ENCODE results near the gene ART5. TPM values are rescaled to one million over a fixed set of nuclear protein-coding genes. Genes with fewer than 3 reads are reported as not detected.

Gene ART5
- total RNA-seq, 4 donors from 2014 or later = not detected

DNA sequence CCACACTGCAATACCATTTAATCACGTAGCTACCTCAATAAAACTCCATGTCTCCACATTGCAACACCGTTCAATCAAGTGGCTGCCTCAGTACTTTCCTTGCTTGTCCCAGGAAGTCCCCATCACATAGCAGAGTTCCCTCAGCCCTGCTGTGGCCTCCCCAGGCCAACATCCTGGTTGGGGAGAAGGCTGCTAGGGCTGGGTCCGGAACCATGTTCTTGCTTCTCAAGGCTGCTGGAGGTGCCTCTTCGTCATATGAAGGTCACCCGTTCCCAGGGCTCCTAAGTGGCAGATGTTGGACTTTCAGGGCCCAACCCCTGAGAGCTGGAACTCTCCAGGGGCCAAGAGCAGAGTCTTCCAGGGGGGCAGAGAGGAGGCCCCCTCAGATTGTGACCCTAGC is 3.3 kb downstream of the ART5 start:
- no peak for TF ChIP-seq CTCF (IDR thresholded peaks at IDR 0.05)
- no peak for TF ChIP-seq POLR2A (IDR thresholded peaks at IDR 0.05)
- no peak overlapping the region for H3K4me3 ChIP-seq
- H3K27me3 ChIP-seq = no peaks in the 10 kb centered on the region
- H3K9me3 ChIP-seq = no peaks in the 10 kb centered on the region
- no peak overlapping the region for H3K27ac ChIP-seq
- peaks cover 0 to 15% (median 5%) of the 10 kb centered on the region in 4 donors for H3K4me1 ChIP-seq
- no peak for DNase-seq
- no peaks in the 10 kb centered on the region for H3K36me3 ChIP-seq

DNA sequence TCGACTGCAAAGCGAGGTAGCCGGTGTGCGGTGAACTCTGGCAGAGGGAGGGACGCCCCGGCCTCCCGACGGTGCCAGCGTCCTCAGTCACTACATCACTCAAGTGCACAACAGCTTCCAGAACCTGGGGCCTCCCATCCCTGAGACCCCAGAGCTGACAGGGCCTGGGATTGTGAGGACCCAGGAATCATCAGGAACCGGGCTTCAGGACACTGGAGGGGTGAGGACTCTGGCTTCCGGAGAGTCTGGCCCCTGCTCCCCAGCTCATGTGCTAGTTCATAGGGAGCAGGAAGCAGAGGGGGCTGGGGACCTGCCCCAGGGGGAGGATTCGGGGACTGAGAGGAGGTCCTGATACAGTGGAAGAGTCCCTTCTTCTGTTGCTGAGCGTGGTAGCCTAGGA is 4.6 kb downstream of the ART5 start:
- no peak for DNase-seq
- H3K27ac ChIP-seq = no peak overlapping the region
- H3K9me3 ChIP-seq = no peaks in the 10 kb centered on the region
- no peaks in the 10 kb centered on the region for H3K27me3 ChIP-seq
- TF ChIP-seq POLR2A (IDR thresholded peaks at IDR 0.05) = no peak
- TF ChIP-seq CTCF (IDR thresholded peaks at IDR 0.05) = no peak
- no peaks in the 10 kb centered on the region for H3K36me3 ChIP-seq
- H3K4me1 ChIP-seq = peaks cover 0 to 3% (median 2%) of the 10 kb centered on the region in 4 donors
- H3K4me3 ChIP-seq = no peak overlapping the region

DNA sequence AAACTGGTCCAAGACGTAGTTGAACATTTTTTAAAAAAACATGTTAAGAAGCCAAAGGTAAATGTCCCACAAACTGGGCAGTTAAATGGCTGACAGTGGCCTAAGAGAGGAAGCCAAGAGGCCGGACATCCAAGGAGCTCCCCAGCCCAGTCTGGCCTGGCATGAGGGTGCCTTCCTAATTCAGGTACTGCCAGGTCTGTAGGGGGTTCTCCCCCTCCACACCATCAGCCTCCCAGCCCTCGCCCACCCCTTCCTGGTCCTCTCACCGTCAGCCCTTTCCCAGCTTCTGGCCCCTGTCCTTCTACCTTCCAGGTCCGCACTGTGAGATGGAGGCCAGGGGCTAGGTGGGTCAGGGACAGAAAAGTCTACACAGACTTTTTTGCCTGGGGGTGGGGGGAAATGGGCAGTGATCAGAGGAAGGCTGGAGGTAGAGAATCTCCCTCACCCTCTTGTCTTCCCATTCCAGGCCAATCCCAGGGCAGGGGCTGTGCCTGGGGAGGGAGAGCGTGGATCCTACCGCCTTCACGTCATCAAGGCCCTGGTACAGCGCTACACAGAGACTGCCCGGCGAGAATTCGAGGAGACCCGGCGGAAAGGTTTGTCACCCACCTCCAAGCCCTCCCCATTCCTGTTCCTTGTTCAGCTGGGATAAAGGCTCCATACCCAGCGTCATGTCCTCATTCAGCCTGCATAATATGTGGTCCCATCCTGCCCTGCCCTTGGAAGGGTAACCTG is 6.0 kb downstream of the ART5 start:
- TF ChIP-seq POLR2A (IDR thresholded peaks at IDR 0.05) (no peak), CTCF (IDR thresholded peaks at IDR 0.05) (no peak)
- no peak for DNase-seq
- H3K36me3 ChIP-seq = no peaks in the 10 kb centered on the region
- no peak overlapping the region for H3K4me3 ChIP-seq
- H3K9me3 ChIP-seq = no peaks in the 10 kb centered on the region
- no peak overlapping the region for H3K27ac ChIP-seq
- no peaks in the 10 kb centered on the region for H3K27me3 ChIP-seq
- H3K4me1 ChIP-seq = no peaks in the 10 kb centered on the region

GRCh38 chr11:3632070-3632660 is 9.6 kb downstream of the ART5 start:
- H3K36me3 ChIP-seq = no peaks in the 10 kb centered on the region
- H3K4me3 ChIP-seq = no peak overlapping the region
- no peak overlapping the region for H3K27ac ChIP-seq
- TF ChIP-seq CTCF (IDR thresholded peaks at IDR 0.05) (no peak), POLR2A (IDR thresholded peaks at IDR 0.05) (no peak)
- H3K4me1 ChIP-seq = no peaks in the 10 kb centered on the region
- H3K9me3 ChIP-seq = no peaks in the 10 kb centered on the region
- no peak for DNase-seq
- H3K27me3 ChIP-seq = no peaks in the 10 kb centered on the region

DNA sequence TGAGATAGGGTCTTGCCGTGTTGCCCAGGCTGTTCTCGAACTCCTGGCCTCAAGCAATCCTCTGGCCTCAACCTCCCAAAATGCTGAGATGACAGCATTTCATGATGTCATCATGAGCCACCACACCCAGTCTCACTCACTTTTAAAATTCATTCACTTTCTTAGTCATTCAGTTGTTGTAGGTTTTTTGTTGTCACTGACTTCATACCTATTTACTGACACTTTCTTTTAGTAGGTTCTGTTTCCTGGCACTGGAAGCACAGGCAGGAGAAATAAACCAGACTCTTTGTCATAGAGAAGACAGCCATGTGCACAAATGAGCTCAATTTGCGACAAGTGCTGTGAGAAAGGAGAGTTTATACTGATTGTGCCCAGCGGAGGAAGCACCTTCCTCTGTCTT is 10.5 kb downstream of the ART5 start:
- TF ChIP-seq CTCF (IDR thresholded peaks at IDR 0.05) = no peak
- no peak for TF ChIP-seq POLR2A (IDR thresholded peaks at IDR 0.05)
- Histone ChIP-seq H3K36me3 (no peaks in the 10 kb centered on the region), H3K27ac (no peak overlapping the region), H3K9me3 (no peaks in the 10 kb centered on the region), H3K4me3 (no peak overlapping the region), H3K27me3 (no peaks in the 10 kb centered on the region), H3K4me1 (no peaks in the 10 kb centered on the region)
- DNase-seq = no peak
